Measurements from ENCODE around the gene PRKAG2. TPM values are rescaled to one million over a fixed set of nuclear protein-coding genes. Genes with fewer than 3 reads are reported as not detected.
A peak's percentile ranks its signal among the peaks of the same experiment; 100 is the strongest.

PRKAG2 gene
- total and polyA plus RNA-seq, 4 donors = 3.6 to 25.1 (median 16.8) TPM

GRCh38 chr7:151694441-151694827, 182.5 kb downstream of the PRKAG2 start:
- H3K27ac ChIP-seq (ENCODE audit: low read depth in 1 of 2, low read length in 2 of 2) = peak overlapping the region; percentile 58 to 81
- 89% methylated on average over 5 of the region's 5 CpGs for WGBS
- peaks cover 15 to 31% (median 26%) of the 10 kb centered on the region in 4 donors for H3K4me1 ChIP-seq (ENCODE audit: control insufficient read depth in 4 of 4, insufficient read depth in 4 of 4, low read length in 3 of 4)
- no peak for TF ChIP-seq NR2F2 (IDR thresholded peaks at IDR 0.05)
- no peak for TF ChIP-seq JUND (IDR thresholded peaks at IDR 0.05)
- TF ChIP-seq ZBTB33 (IDR thresholded peaks at IDR 0.05) = no peak
- no peak for TF ChIP-seq YY1 (IDR thresholded peaks at IDR 0.05)
- TF ChIP-seq FOXA1 (IDR thresholded peaks at IDR 0.05) = no peak
- TF ChIP-seq ATF3 (IDR thresholded peaks at IDR 0.05) = no peak
- TF ChIP-seq FOXA2 (IDR thresholded peaks at IDR 0.05) = no peak
- H3K27me3 ChIP-seq (ENCODE audit: control insufficient read depth in 4 of 4, insufficient read depth in 4 of 4, low read length in 3 of 4) = no peaks in the 10 kb centered on the region
- DNase-seq (ENCODE audit: low spot score) = no peak
- H3K9ac ChIP-seq (ENCODE audit: low read depth in 1 of 2, low read length in 2 of 2) = no peak overlapping the region
- H3K4me3 ChIP-seq (ENCODE audit: low read depth in 1 of 3, low read length in 3 of 3) = no peak overlapping the region
- peaks cover 0 to 4% (median 0%) of the 10 kb centered on the region in 4 donors for H3K36me3 ChIP-seq (ENCODE audit: control insufficient read depth in 4 of 4, insufficient read depth in 3 of 4, low read depth in 1 of 4, low read length in 3 of 4)
- no peaks in the 10 kb centered on the region for H3K9me3 ChIP-seq (ENCODE audit: control insufficient read depth in 4 of 4, low read length in 3 of 4)

- DNase-seq (ENCODE audit: low spot score) = no peak
- H3K4me3 ChIP-seq (ENCODE audit: low read depth in 1 of 3, low read length in 3 of 3) = no peak overlapping the region
- no peaks in the 10 kb centered on the region for H3K9me3 ChIP-seq (ENCODE audit: control insufficient read depth in 4 of 4, low read length in 3 of 4)
- no peak overlapping the region for H3K27ac ChIP-seq (ENCODE audit: low read depth in 1 of 2, low read length in 2 of 2)
- no peak overlapping the region for H3K9ac ChIP-seq (ENCODE audit: low read depth in 1 of 2, low read length in 2 of 2)
- peaks cover 15 to 31% (median 26%) of the 10 kb centered on the region in 4 donors for H3K4me1 ChIP-seq (ENCODE audit: control insufficient read depth in 4 of 4, insufficient read depth in 4 of 4, low read length in 3 of 4)
- WGBS = 86% methylated on average over 11 of the region's 11 CpGs
- H3K36me3 ChIP-seq (ENCODE audit: control insufficient read depth in 4 of 4, insufficient read depth in 3 of 4, low read depth in 1 of 4, low read length in 3 of 4) = peaks cover 0 to 7% (median under 1%) of the 10 kb centered on the region in 4 donors
- H3K27me3 ChIP-seq (ENCODE audit: control insufficient read depth in 4 of 4, insufficient read depth in 4 of 4, low read length in 3 of 4) = no peaks in the 10 kb centered on the region
- TF ChIP-seq HNF4G (IDR thresholded peaks at IDR 0.05) (no peak), NR2F2 (IDR thresholded peaks at IDR 0.05) (no peak), GABPA (IDR thresholded peaks at IDR 0.05 in 1 of 2, conservative IDR thresholded peaks at IDR 0.05 in 1 of 2) (no peak), MAX (IDR thresholded peaks at IDR 0.05) (no peak), YY1 (IDR thresholded peaks at IDR 0.05) (no peak), REST (IDR thresholded peaks at IDR 0.05) (no peak)
These were observed 183.8 kb downstream of the PRKAG2 start for GRCh38 chr7:151693140-151693539.

- H3K9me3 ChIP-seq (ENCODE audit: control insufficient read depth in 4 of 4, low read length in 3 of 4) = no peaks in the 10 kb centered on the region
- no peaks in the 10 kb centered on the region for H3K27me3 ChIP-seq (ENCODE audit: control insufficient read depth in 4 of 4, insufficient read depth in 4 of 4, low read length in 3 of 4)
- H3K4me1 ChIP-seq (ENCODE audit: control insufficient read depth in 4 of 4, insufficient read depth in 4 of 4, low read length in 3 of 4) = peaks cover 17 to 31% (median 26%) of the 10 kb centered on the region in 4 donors
- no peak for DNase-seq (ENCODE audit: low spot score)
- 94% methylated on average over 9 of the region's 9 CpGs for WGBS
- peaks cover 0 to 7% (median 3%) of the 10 kb centered on the region in 4 donors for H3K36me3 ChIP-seq (ENCODE audit: control insufficient read depth in 4 of 4, insufficient read depth in 3 of 4, low read depth in 1 of 4, low read length in 3 of 4)
- H3K4me3 ChIP-seq (ENCODE audit: low read depth in 1 of 3, low read length in 3 of 3) = no peak overlapping the region
- no peak overlapping the region for H3K9ac ChIP-seq (ENCODE audit: low read depth in 1 of 2, low read length in 2 of 2)
- no peak overlapping the region for H3K27ac ChIP-seq (ENCODE audit: low read depth in 1 of 2, low read length in 2 of 2)
- TF ChIP-seq, protein P1, sequence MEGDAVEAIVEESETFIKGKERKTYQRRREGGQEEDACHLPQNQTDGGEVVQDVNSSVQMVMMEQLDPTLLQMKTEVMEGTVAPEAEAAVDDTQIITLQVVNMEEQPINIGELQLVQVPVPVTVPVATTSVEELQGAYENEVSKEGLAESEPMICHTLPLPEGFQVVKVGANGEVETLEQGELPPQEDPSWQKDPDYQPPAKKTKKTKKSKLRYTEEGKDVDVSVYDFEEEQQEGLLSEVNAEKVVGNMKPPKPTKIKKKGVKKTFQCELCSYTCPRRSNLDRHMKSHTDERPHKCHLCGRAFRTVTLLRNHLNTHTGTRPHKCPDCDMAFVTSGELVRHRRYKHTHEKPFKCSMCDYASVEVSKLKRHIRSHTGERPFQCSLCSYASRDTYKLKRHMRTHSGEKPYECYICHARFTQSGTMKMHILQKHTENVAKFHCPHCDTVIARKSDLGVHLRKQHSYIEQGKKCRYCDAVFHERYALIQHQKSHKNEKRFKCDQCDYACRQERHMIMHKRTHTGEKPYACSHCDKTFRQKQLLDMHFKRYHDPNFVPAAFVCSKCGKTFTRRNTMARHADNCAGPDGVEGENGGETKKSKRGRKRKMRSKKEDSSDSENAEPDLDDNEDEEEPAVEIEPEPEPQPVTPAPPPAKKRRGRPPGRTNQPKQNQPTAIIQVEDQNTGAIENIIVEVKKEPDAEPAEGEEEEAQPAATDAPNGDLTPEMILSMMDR (IDR thresholded peaks at IDR 0.05; ENCODE audit: low read depth, low read length, missing input control) = no peak
- TF ChIP-seq TAF1 (conservative IDR thresholded peaks at IDR 0.05) (no peak), SP1 (IDR thresholded peaks at IDR 0.05) (no peak), RAD21 (IDR thresholded peaks at IDR 0.05) (no peak), NR2F2 (IDR thresholded peaks at IDR 0.05) (no peak), MAX (IDR thresholded peaks at IDR 0.05) (no peak), RXRA (IDR thresholded peaks at IDR 0.05) (no peak), GABPA (IDR thresholded peaks at IDR 0.05 in 1 of 2, conservative IDR thresholded peaks at IDR 0.05 in 1 of 2) (no peak), REST (IDR thresholded peaks at IDR 0.05) (no peak), FOXA2 (IDR thresholded peaks at IDR 0.05) (no peak), JUND (IDR thresholded peaks at IDR 0.05) (no peak), FOXA1 (IDR thresholded peaks at IDR 0.05) (no peak)
These were observed 184.2 kb downstream of the PRKAG2 start for GRCh38 chr7:151692721-151693120.
